Panc1 (cell line): ENCODE data around the gene DEPDC4. TPM values are rescaled to one million over a fixed set of nuclear protein-coding genes. Genes with fewer than 3 reads are reported as not detected.

ENCODE experiments used
- ATAC-seq: fragments of 200-7000 bp; cut with Tn5 transposase; 2 replicates; pipeline ENCODE4 v1.9.1; 2020; ENCODE audit warnings: mild to moderate bottlenecking, moderate library complexity
- BruUV-seq: library from RNA; stranded (reverse); fragments of 400-500 nt; replicated peaks from 2 replicates; lab custom pipeline; 2021; lab: Mats Ljungman, UMichigan
- CTCF ChIA-PET: fragments of 300-600 bp; sonication (Branson Sonifier 250); formaldehyde crosslinking; loops from one replicate; lab custom pipeline; 2022; ENCODE audit warnings: antibody characterized with exemption; lab: Charles Lee
- POLR2A ChIA-PET: fragments of 300-600 bp; sonication (Branson Sonifier 250); formaldehyde crosslinking; loops from one replicate; lab custom pipeline; 2022; ENCODE audit warnings: antibody characterized with exemption; lab: Charles Lee
- DNase-seq: peaks from one replicate; pipeline ENCODE4 v3.0.0-alpha.2; 2010; ENCODE audit warnings: low read depth, low spot score
- H3K27ac ChIP-seq: 2 replicates; pipeline ENCODE4 v1.5.1; 2011; ENCODE audit warnings: mild to moderate bottlenecking, low read length, inconsistent platforms
- H3K27me3 ChIP-seq: fragments of 200-500 bp; sonication (Bioruptor generic); 2 replicates; pipeline ENCODE4 v1.6.0; 2014; ENCODE audit warnings: low read length, inconsistent platforms; ENCODE audit not compliant: control insufficient read depth, insufficient read depth
- H3K36me3 ChIP-seq: fragments of 200-500 bp; sonication (Bioruptor generic); 2 replicates; pipeline ENCODE4 v1.5.1; 2014; ENCODE audit warnings: inconsistent platforms, mild to moderate bottlenecking, low read length, moderate library complexity; ENCODE audit not compliant: control insufficient read depth, insufficient read depth
- H3K4me1 ChIP-seq: 2 replicates; pipeline ENCODE4 v1.5.1; 2011; ENCODE audit warnings: inconsistent platforms, mild to moderate bottlenecking, low read length, moderate library complexity; ENCODE audit not compliant: control insufficient read depth, insufficient read depth
- H3K4me3 ChIP-seq, 2 experiments: 2 replicates each; pipeline ENCODE4 v1.5.1; 2011 to 2012; ENCODE audit warnings: low read depth in 2 of 2, low read length in 2 of 2, mild to moderate bottlenecking in 2 of 2, inconsistent platforms in 1 of 2, moderate library complexity in 1 of 2
- H3K9me3 ChIP-seq: fragments of 200-500 bp; sonication (Bioruptor generic); 2 replicates; pipeline ENCODE4 v1.5.1; 2014; ENCODE audit warnings: low read depth, mild to moderate bottlenecking, inconsistent platforms, low read length, moderate library complexity; ENCODE audit not compliant: control insufficient read depth, insufficient read depth
- CTCF ChIP-seq: fragments of 450-650 bp; IDR thresholded peaks from 2 replicates; pipeline ENCODE4 v1.5.1; 2017; ENCODE audit warnings: mild to moderate bottlenecking
- POLR2AphosphoS5 ChIP-seq: IDR thresholded peaks from 2 replicates; pipeline ENCODE4 v1.6.1; 2012; ENCODE audit warnings: mild to moderate bottlenecking, low read depth, low read length, moderate library complexity
- REST ChIP-seq, 2 experiments: IDR thresholded peaks; 2 replicates each; pipeline ENCODE4 v1.6.1; 2011 to 2012; ENCODE audit warnings: low read depth in 2 of 2, control low read depth in 1 of 2, low read length in 1 of 2, mild to moderate bottlenecking in 1 of 2, moderate library complexity in 1 of 2; ENCODE audit not compliant: insufficient read depth in 1 of 2
- SIN3A ChIP-seq: IDR thresholded peaks from 2 replicates; pipeline ENCODE4 v1.6.1; 2012; ENCODE audit warnings: low read depth, mild to moderate bottlenecking, low read length, moderate library complexity, borderline replicate concordance; ENCODE audit not compliant: insufficient read depth
- TCF7L2 ChIP-seq: IDR thresholded peaks from 2 replicates; pipeline ENCODE4 v1.6.1; 2011; ENCODE audit warnings: mild to moderate bottlenecking, low read depth, low read length, inconsistent platforms
- in situ Hi-C: cut with HindIII; loops from 2 replicates; pipeline ENCODE4 v1.10.0; 2016; ENCODE audit warnings: low sequenced_read_pairs, low pct_unique_long_range_greater_than_20kb
- intact Hi-C: fragments of 100-400 bp; cut with micrococcal nuclease; formaldehyde crosslinking; loops from one replicate; pipeline ENCODE4 v1.10.0; 2022; ENCODE audit not compliant: unreplicated experiment
- total RNA-seq: library from RNA; stranded (reverse); gene quantifications from one replicate; pipeline ENCODE4 v1.2.1, GENCODE V29; 2021; ENCODE audit not compliant: unreplicated experiment

Gene DEPDC4
- total RNA-seq, 1 experiment from 2014 or later = 2.6 TPM

DNA sequence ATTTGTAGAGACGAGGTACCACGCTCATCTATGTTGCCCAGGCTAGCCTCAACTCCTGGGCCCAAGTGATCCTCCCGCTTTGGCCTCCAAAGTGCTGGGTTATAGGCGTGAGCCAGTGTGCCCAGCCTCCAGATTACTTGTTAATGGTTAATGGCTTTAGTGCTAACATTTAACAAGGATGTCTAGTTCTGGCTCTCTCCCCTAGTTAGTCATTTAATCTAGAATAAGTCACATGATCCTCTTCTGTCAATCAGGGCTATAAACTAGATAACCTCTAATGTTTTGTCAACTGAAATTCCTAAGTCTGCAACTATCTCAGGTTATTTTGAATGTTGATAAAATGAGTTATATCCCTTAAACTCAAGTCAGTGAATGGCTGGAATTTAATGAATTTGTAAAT is 50.5 kb downstream of the DEPDC4 start:
- Histone ChIP-seq H3K27me3 (no peaks in the 10 kb centered on the region), H3K9me3 (no peaks in the 10 kb centered on the region), H3K36me3 (peaks cover 14% of the 10 kb centered on the region), H3K4me1 (no peaks in the 10 kb centered on the region), H3K4me3 (no peak overlapping the region), H3K27ac (no peak overlapping the region)
- no peak for DNase-seq
- ChIA-PET CTCF (no interaction called here), POLR2A (no interaction called here)
- intact Hi-C loops (no loop called here), in situ Hi-C loops (no loop called here)
- no peak for ATAC-seq
- TF ChIP-seq POLR2AphosphoS5 (no peak), REST (IDR thresholded peaks at IDR 0.05; ENCODE audit: insufficient read depth in 1 of 2, low read depth in 2 of 2, low read length in 1 of 2) (no peak), CTCF (no peak), SIN3A (no peak), TCF7L2 (no peak)
- BruUV-seq = no TSS peak

DNA sequence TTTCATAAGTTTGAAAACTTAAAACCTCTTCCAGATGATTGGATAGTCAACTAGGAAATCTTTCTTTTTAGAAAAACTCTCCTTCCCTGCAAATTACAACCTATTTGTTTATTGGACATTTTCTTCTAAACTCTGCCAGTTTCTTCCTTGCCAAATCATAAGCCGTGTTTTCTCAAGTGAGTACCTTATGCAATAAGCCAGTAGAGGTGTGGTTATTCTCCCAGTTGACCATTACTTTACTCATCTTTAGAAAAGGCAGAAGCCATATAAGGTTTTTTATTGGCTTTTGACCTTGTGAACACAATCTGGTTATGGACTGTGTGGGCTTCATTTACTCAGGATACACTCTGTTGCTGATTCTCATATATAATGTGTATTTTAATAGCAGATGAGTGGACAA is 51.7 kb downstream of the DEPDC4 start:
- no peaks in the 10 kb centered on the region for H3K9me3 ChIP-seq
- H3K4me1 ChIP-seq = no peaks in the 10 kb centered on the region
- no peak overlapping the region for H3K4me3 ChIP-seq
- intact Hi-C loops (no loop called here), in situ Hi-C loops (no loop called here)
- peaks cover 13% of the 10 kb centered on the region for H3K36me3 ChIP-seq
- ATAC-seq = no peak
- no peak for TF ChIP-seq SIN3A
- TF ChIP-seq TCF7L2 = no peak
- no peak for TF ChIP-seq POLR2AphosphoS5
- no peak for TF ChIP-seq REST (IDR thresholded peaks at IDR 0.05; ENCODE audit: insufficient read depth in 1 of 2, low read depth in 2 of 2, low read length in 1 of 2)
- no peak for TF ChIP-seq CTCF
- CTCF ChIA-PET = no interaction called here
- no peak overlapping the region for H3K27ac ChIP-seq
- H3K27me3 ChIP-seq = no peaks in the 10 kb centered on the region
- BruUV-seq = no TSS peak
- POLR2A ChIA-PET = no interaction called here
- no peak for DNase-seq
